HK-2 (cell line): ENCODE measurements around the gene NME1.

Experiments used
- DNase-seq: peaks from one replicate; pipeline ENCODE4 v3.0.0-alpha.2; 2018; ENCODE audit not compliant: unreplicated experiment

Gene NME1

GRCh38 chr17:51189162-51189561, 35.8 kb downstream of the NME1 start:
- no peak for DNase-seq

GRCh38 chr17:51189628-51190027, 36.3 kb downstream of the NME1 start:
- no peak for DNase-seq

- no peak for DNase-seq
Measured at GRCh38 chr17:51191895-51192294, 38.5 kb downstream of the NME1 start.

- DNase-seq: no peak
Measured at GRCh38 chr17:51197754-51198153, 44.4 kb downstream of the NME1 start.

- no peak for DNase-seq
Measured at GRCh38 chr17:51200295-51200694, 46.9 kb downstream of the NME1 start.

GRCh38 chr17:51200846-51201245, 47.5 kb downstream of the NME1 start:
- DNase-seq: no peak

GRCh38 chr17:51203838-51204237, 50.5 kb downstream of the NME1 start:
- DNase-seq: no peak
